CD4-positive, alpha-beta T cell treated with Interferon gamma for 1 hour (primary cell): ENCODE data around the gene GRIK3.
"Not testable (repeated sequence)": the region's sequence is repeated elsewhere in the genome, so short reads cannot be mapped to it uniquely, and the experiment has no call there.

ENCODE experiments used
- DNase-seq: peaks from one replicate; pipeline ENCODE4 v3.0.0-alpha.2; 2020

GRIK3 gene

DNA sequence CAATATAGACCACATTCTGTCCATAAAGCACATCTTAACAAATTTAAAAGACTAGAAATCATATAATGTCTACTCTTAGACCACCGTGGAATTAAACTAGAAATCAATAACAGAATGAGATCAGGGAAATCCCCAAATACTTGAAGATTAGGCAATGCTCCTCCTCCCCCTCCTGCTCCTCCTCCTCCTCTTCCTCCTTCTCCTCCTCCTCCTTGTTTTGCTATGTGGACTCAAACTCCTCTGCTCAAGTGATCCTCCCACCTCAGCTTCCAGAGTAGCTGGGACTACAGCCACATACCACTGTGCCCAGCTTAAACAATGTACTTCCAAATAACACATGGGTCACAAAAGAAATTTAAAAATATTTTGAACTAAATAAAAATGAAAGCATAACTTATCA lies 134.2 kb downstream of the GRIK3 start:
- DNase-seq, result no peak

- not testable (repeated sequence) for DNase-seq
Measured at GRCh38 chr1:36897813-36898212, 136.5 kb downstream of the GRIK3 start.

- DNase-seq, result no peak
Measured at GRCh38 chr1:36894824-36895223, 139.5 kb downstream of the GRIK3 start.

- DNase-seq, result no peak
Measured at GRCh38 chr1:36890776-36891175, 143.5 kb downstream of the GRIK3 start.

- DNase-seq, result no peak
Measured at GRCh38 chr1:36889478-36890226, 144.7 kb downstream of the GRIK3 start.

DNA sequence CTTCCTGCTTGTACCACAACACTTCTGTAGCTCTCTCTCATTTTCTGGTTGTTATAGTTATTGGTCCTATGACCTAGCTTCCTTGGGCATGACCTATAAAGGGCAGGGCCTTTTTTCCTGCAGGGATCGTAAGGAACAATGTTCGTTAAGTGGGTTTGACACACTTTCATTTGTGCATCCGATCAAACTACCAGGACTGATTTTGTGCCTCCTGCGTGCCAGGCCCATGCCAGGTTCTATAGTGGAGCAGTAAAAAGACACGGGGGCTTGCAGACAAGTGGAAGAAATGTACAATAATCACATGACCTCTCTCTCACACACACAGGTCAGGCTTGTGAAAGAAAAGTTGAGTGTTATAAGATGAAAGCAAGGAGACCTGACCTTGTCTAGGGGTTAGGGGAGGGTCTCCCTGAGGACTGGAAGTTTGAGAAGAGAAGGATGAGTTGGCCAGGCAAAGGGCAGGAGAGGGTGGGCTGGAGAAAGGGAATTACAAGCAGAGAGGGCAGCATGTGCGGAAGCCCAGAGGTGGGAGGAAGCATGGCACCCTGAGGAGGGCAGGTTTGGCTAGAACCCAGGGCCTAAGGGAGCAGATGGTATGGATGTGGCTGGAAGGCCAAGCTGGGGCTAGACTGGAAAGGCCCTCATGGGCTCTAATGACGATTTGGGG lies 145.4 kb downstream of the GRIK3 start:
- no peak for DNase-seq

DNA sequence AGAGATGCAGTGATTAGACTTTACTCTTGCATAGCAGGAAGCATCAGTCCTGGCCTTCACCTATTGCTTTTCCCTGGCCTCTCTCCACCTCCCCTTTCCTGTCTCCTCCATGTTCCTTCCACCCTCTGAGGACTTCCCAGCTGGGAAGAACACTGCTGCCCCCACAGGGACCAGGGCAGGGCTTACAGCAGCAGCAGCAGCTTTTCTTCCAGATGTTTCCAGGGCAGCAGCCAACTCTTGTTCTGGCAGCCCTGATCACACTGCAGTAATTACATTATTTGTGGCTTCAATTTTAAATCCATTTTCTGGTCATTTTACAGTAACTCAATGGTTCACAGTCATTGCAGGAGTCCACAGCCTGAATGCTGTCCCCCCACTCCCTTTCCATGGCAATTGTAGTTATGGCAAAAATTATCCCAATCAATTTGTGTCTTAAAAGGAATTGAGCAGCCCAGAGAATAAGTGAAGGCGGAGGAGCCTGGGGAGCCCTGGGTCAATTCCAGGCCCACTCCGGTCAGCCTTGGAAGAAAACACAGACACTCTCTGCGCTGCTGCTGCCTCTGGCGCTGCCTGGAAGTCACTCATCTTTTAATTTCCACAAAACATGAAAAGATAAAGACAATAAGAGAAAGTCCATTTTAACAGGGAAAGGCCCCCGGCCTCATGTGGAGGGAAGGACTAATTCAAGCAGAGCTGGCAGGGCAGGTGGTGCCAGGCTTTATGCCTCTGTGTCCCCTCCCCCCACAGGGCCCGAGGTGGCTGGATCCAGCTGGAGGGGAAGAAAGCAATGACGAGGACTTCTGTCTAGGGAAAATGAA lies 148.6 kb downstream of the GRIK3 start:
- no peak for DNase-seq

DNA sequence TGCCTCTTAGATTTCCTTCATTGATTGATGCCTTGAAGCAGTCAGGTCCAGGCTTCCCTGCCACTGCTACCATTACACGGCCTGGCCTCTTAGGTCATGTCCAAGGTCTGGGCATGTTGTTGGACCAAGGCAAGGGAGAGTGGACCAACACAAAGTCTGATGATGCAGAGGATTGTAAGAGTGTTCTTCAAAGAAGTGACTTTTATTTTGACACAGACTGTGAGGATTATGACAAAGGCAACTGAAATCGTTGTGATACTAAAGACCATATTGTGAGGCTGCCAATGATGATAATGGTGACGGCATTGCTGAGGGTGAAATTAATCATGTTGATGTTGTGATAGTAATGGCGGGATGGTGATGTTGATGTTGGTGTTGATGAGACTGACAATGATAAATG lies 149.5 kb downstream of the GRIK3 start:
- no peak for DNase-seq

DNA sequence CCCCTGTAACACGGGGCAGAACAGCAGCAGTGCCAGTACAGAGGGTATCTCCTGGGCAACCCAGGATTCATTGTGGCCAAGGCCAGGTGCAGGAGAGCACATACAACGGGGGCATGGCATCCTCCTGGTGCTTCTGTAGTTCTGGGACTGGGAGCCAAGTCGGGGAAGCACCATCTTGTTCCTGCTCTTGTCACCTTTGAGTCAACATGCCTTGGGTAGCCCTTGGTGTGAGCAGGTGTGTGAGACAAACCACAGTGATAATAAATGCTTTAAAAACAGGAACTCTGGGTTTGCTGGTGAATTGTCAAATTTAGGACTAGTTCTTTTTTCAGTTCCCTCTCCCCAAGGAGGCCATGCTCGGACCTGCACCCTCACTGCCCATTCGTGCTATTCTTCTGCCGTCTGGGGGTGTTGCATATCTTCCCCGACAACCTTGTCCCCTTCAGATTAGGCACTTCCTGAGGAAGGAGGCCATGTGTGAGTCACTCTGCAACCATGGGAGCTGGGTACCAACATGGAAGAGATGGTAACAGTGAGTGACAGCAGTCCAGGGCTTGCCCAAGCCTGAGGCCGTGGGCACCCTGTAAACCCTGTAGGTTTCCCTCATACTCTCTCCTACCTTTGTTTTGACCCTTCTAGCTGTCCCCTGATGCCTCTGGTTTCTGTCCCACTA lies 150.2 kb downstream of the GRIK3 start:
- no peak for DNase-seq

DNA sequence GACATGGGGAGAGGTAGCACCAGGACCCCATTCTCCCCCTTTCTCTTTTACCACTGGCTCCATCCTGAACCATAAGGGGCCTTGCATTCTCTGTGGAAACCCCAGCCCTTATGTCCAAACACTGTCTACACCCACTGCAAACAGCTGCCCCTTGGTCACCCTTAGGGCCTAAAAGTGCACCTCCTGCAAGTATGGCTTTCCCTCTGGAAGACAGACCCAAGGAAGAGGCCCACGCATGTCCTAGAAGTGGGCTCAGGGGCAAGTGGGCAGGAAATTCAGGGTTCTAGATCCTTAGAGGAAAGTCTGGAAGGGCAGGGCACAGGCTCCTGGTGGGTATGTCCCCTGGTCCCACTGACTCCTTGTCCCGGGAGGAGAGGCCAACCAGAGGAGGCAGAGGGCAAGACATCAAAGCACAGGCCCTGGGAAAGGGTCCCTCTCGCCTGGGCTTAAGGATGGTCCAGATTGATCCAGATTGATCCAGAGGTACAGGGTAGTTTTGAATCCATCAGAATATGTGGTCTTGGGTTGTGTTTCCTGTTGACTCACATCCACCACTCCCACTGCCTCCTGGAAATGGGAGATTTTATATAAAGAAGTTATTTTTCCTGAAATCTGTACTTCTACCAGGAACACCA lies 150.9 kb downstream of the GRIK3 start:
- DNase-seq, result no peak

DNA sequence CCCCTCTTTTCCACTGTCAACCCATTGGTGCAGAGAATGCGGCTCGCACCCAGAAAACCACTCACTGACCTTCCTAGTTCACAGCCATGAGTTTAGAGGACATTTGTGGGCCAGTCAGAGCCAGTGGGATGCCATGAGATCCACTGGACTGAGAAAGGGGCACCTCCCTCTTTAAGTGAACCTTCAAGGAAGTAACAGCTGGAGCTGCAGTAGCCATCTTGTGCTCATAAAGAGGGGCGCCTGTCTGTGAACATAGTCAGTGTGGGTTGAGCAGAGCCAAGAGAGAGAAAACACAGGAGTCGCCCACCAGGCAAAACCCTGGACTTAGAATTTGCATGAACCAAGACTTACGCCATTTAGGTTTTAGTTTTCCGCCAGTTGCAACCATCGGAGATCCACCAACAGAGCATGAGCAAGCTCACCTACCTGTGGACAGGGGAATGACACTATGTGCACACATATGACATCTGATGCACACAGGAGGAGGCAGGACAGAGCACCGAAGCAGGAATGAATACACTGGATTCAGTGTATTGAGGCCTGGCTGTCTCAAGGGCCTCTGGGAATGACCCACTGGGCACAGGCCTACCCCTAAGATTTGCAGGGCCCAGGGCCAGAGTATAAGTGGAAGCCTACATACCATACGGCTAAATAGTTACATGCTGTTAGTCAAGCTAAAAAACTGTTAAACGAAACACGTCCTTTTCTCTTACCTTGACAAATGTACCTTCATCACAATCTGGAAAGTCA lies 151.6 kb downstream of the GRIK3 start:
- no peak for DNase-seq

GRCh38 chr1:36881541-36881940 lies 152.8 kb downstream of the GRIK3 start:
- no peak for DNase-seq

DNA sequence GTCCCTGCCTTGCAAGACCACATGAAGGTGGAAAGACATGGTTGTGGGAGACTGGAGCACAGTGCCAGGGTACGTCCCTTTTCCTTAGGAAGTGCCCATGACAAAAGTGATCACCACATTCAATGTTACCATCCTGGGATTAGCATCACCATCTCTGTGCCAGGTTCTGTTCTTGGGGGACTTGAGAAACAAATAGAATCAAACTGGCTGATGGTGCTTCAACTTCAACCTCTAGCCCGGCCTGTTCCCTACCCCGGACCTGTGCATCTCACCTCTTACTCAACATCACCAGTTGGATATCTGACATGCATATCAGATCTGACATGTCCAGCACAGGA lies 153.3 kb downstream of the GRIK3 start:
- DNase-seq, result no peak

GRCh38 chr1:36880155-36881067 lies 153.9 kb downstream of the GRIK3 start:
- DNase-seq, result no peak

DNA sequence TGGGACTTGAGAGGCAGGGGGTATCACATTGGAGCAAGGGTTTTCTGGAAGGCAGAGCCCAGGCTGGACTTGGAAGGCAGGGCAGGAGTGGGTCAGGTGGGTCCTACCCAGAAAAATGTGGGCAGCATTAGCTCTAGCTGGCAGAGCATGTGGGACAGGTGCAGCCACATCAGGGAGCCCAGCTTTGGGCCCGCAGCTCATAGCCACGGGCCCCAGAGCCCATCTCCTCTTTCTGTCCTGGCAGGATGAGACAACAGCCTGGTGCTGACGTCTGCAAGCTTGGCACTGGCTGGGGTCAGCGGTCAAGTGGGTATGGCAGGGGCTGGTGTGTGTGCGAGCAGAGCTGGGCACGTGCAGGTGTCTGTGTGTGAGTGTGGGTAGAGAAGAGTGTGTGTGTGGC lies 154.7 kb downstream of the GRIK3 start:
- DNase-seq, result no peak

DNA sequence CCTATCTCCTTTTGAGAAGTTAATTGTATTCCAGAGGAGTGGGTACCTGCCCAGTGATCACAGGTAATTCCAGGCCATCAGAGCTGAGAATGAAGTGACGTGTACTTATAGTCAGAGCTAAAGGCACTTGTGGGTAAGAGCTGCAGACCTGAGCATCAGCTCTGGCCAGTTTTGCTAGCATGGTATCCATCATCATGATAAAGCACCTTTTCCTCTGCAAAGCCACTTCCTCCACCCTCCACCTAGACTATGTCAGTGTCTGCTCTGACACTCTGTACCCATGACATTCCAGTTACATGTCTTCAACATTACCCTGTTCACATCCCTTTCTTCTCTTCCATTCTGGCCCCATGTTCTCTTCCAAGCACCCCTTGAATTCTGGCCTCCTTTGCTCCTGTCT lies 157.3 kb downstream of the GRIK3 start:
- DNase-seq, result no peak

DNA sequence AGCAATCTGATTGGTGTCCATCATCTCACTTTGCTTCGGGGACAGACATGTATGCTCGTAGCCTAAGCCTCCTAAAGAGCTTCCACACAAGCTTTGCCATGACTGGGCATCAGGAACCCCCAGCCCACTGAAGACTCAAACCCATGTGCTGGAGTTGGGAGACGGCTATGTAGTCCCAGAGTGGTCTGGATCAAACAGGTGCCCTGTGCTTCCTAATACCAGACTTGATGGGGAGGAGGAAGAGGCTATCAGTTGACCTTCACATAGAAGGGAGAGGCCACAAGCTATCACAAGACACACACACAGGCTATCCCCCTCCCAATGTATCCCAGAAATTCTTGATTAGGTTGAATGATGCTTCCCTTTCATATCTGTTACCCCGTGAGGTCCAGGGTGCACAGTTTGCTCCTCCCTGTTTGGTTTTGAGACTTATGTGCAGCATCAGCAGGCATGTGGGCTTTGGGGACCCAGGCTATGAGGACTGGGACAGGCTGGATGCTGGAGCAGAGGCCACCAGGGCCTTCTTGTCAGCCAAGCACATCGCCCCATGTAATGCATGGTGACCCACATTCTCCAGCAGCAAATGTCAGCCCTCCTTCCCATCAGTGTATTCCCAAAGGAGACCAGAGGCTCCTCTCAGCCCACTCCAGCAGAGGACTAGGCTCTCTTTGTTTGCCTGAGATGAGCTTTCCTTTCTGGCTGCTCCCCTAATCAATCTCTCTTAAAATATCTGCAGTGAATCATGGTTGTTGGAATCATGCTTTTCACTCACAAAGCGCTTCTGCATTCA lies 159.8 kb downstream of the GRIK3 start:
- DNase-seq, result no peak

DNA sequence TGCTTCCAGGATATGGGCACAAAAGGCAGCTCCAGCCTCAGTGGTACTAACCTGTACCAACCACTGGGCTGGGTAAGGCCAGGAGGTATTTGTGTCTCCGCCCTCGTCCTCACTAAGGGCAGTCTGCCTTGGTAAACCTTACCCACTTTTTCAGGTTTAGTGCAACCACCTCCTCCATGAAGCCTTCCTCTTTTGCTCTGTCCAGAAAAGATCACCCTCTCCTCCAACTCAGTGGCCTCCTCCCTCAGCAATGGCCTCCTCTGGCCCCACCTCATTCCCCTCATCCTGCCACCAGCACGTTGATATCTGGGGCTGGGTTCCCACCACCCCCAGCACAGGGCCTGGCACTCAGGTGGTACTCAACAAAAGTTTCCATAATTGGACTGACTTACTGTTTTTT lies 161.5 kb downstream of the GRIK3 start:
- no peak for DNase-seq

- no peak for DNase-seq
Measured at GRCh38 chr1:36872126-36872754, 162.1 kb downstream of the GRIK3 start.
